Stimulated activated CD8-positive, alpha-beta memory T cell treated with anti-CD3 and anti-CD28 coated beads, Interleukin-4, amount 100 ng/mL, for 48 hours (primary cell): Measurements from ENCODE around the gene AKR7A3.
"Not testable (repeated sequence)": the region's sequence is repeated elsewhere in the genome, so short reads cannot be mapped to it uniquely, and the experiment has no call there.

ENCODE experiments used
- DNase-seq: peaks from one replicate; pipeline ENCODE4 v3.0.0-alpha.2; 2020

Gene AKR7A3

GRCh38 chr1:19287436-19288185 is 959 bp downstream of the AKR7A3 start:
- DNase-seq: no peak

GRCh38 chr1:19285807-19286206 is 2.8 kb downstream of the AKR7A3 start:
- DNase-seq: not testable (repeated sequence)

GRCh38 chr1:19285366-19285765 is 3.2 kb downstream of the AKR7A3 start:
- not testable (repeated sequence) for DNase-seq

GRCh38 chr1:19284881-19285280 is 3.7 kb downstream of the AKR7A3 start:
- no peak for DNase-seq

GRCh38 chr1:19283891-19284290 is 4.7 kb downstream of the AKR7A3 start:
- DNase-seq: no peak

GRCh38 chr1:19274636-19275035 is 13.9 kb downstream of the AKR7A3 start:
- no peak for DNase-seq

GRCh38 chr1:19273844-19274531 is 14.6 kb downstream of the AKR7A3 start:
- DNase-seq: not testable (repeated sequence)

GRCh38 chr1:19273106-19273843 is 15.3 kb downstream of the AKR7A3 start:
- no peak for DNase-seq

GRCh38 chr1:19272064-19272463 is 16.5 kb downstream of the AKR7A3 start:
- no peak for DNase-seq

- not testable (repeated sequence) for DNase-seq
Measured at GRCh38 chr1:19270343-19270730, 18.2 kb downstream of the AKR7A3 start.

GRCh38 chr1:19269427-19270342 is 18.9 kb downstream of the AKR7A3 start:
- not testable (repeated sequence) for DNase-seq

- no peak for DNase-seq
Measured at GRCh38 chr1:19268445-19268844, 20.1 kb downstream of the AKR7A3 start.

GRCh38 chr1:19262744-19263143 is 25.8 kb downstream of the AKR7A3 start:
- DNase-seq: no peak

GRCh38 chr1:19262047-19262446 is 26.5 kb downstream of the AKR7A3 start:
- no peak for DNase-seq

- no peak for DNase-seq
Measured at GRCh38 chr1:19260211-19261138, 28.1 kb downstream of the AKR7A3 start.

GRCh38 chr1:19258353-19258752 is 30.2 kb downstream of the AKR7A3 start:
- no peak for DNase-seq

- peak; percentile 50 for DNase-seq
Measured at GRCh38 chr1:19257178-19257914, 31.2 kb downstream of the AKR7A3 start.

- not testable (repeated sequence) for DNase-seq
Measured at GRCh38 chr1:19256301-19256700, 32.3 kb downstream of the AKR7A3 start.

GRCh38 chr1:19255288-19255687 is 33.3 kb downstream of the AKR7A3 start:
- no peak for DNase-seq

GRCh38 chr1:19254416-19254815 is 34.2 kb downstream of the AKR7A3 start:
- DNase-seq: no peak
